Endothelial cell of umbilical vein (primary cell): Measurements from ENCODE around the gene ABTB1.

Experiments
- EZH2 ChIP-seq: IDR thresholded peaks from 2 replicates; pipeline ENCODE4 v1.6.1; 2012; ENCODE audit warnings: borderline replicate concordance, low read depth, mild to moderate bottlenecking, moderate library complexity, low read length, inconsistent platforms; ENCODE audit not compliant: severe bottlenecking
- FOS ChIP-seq: IDR thresholded peaks from 2 replicates; pipeline ENCODE4 v1.6.1; 2011; ENCODE audit warnings: mild to moderate bottlenecking, low read length, moderate library complexity, borderline replicate concordance; ENCODE audit not compliant: insufficient read depth
- JUN ChIP-seq: IDR thresholded peaks from 2 replicates; pipeline ENCODE4 v1.6.1; 2011; ENCODE audit warnings: borderline replicate concordance, low read depth; ENCODE audit not compliant: insufficient read length, insufficient read depth
- POLR2A ChIP-seq: IDR thresholded peaks from 2 replicates; pipeline ENCODE4 v1.6.1; 2012; ENCODE audit warnings: low read depth, mild to moderate bottlenecking, control low read depth, low read length
- POLR2AphosphoS5 ChIP-seq: IDR thresholded peaks from 2 replicates; pipeline ENCODE4 v1.6.1; 2012; ENCODE audit warnings: low read depth, mild to moderate bottlenecking, control low read depth, low read length, moderate library complexity; ENCODE audit not compliant: insufficient read depth
- TF ChIP-seq, protein P1 (sequence below), 2 donors: IDR thresholded peaks; 1 replicate in 1 of 2; 2 replicates in 1 of 2; pipeline ENCODE4 v1.5.1; 2011; ENCODE audit warnings: low read length in 2 of 2, mild to moderate bottlenecking in 2 of 2, moderate library complexity in 2 of 2, control low read depth in 1 of 2, inconsistent platforms in 1 of 2, low read depth in 1 of 2; ENCODE audit not compliant: insufficient read depth in 1 of 2; ENCODE audit errors: extremely low read depth in 1 of 2

- TF ChIP-seq, protein P1, sequence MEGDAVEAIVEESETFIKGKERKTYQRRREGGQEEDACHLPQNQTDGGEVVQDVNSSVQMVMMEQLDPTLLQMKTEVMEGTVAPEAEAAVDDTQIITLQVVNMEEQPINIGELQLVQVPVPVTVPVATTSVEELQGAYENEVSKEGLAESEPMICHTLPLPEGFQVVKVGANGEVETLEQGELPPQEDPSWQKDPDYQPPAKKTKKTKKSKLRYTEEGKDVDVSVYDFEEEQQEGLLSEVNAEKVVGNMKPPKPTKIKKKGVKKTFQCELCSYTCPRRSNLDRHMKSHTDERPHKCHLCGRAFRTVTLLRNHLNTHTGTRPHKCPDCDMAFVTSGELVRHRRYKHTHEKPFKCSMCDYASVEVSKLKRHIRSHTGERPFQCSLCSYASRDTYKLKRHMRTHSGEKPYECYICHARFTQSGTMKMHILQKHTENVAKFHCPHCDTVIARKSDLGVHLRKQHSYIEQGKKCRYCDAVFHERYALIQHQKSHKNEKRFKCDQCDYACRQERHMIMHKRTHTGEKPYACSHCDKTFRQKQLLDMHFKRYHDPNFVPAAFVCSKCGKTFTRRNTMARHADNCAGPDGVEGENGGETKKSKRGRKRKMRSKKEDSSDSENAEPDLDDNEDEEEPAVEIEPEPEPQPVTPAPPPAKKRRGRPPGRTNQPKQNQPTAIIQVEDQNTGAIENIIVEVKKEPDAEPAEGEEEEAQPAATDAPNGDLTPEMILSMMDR (IDR thresholded peaks at IDR 0.05; ENCODE audit: extremely low read depth in 1 of 2, insufficient read depth in 1 of 2, low read depth in 1 of 2, low read length in 2 of 2) = no peak
- no peak for TF ChIP-seq POLR2A
- TF ChIP-seq POLR2AphosphoS5 = no peak
- TF ChIP-seq EZH2 = no peak
- TF ChIP-seq FOS = no peak
- no peak for TF ChIP-seq JUN
These were observed 2.0 kb downstream of the ABTB1 start for GRCh38 chr3:127674790-127675189.
